Muscle layer of colon (tissue), 2 donors: Measurements from ENCODE around the gene RPP21.

ENCODE experiments used
- H3K27ac ChIP-seq: one replicate; pipeline ENCODE4 v1.7.0; 2013; ENCODE audit warnings: low read depth, mild to moderate bottlenecking, low read length, moderate library complexity
- H3K27me3 ChIP-seq, 2 donors: one replicate each; pipeline ENCODE4 v1.7.0; 2013; ENCODE audit warnings: low read length in 2 of 2, mild to moderate bottlenecking in 2 of 2; ENCODE audit not compliant: insufficient read depth in 2 of 2, control insufficient read depth in 1 of 2
- H3K36me3 ChIP-seq: one replicate; pipeline ENCODE4 v1.7.0; 2013; ENCODE audit warnings: mild to moderate bottlenecking, low read length; ENCODE audit not compliant: insufficient read depth
- H3K4me1 ChIP-seq: one replicate; pipeline ENCODE4 v1.7.0; 2013; ENCODE audit warnings: mild to moderate bottlenecking, low read length; ENCODE audit not compliant: insufficient read depth
- H3K4me3 ChIP-seq, 2 donors: one replicate each; pipeline ENCODE4 v1.7.0; 2013; ENCODE audit warnings: low read length in 2 of 2, low read depth in 1 of 2, mild to moderate bottlenecking in 1 of 2, moderate library complexity in 1 of 2
- H3K9ac ChIP-seq: one replicate; pipeline ENCODE4 v1.7.0; 2013; ENCODE audit warnings: low read length
- H3K9me3 ChIP-seq: one replicate; pipeline ENCODE4 v1.7.0; 2013; ENCODE audit warnings: mild to moderate bottlenecking, low read length
- donor health status: abdominal sarcoma.
- donor health status: Adenocarcinoma of cecum.

Gene RPP21

DNA sequence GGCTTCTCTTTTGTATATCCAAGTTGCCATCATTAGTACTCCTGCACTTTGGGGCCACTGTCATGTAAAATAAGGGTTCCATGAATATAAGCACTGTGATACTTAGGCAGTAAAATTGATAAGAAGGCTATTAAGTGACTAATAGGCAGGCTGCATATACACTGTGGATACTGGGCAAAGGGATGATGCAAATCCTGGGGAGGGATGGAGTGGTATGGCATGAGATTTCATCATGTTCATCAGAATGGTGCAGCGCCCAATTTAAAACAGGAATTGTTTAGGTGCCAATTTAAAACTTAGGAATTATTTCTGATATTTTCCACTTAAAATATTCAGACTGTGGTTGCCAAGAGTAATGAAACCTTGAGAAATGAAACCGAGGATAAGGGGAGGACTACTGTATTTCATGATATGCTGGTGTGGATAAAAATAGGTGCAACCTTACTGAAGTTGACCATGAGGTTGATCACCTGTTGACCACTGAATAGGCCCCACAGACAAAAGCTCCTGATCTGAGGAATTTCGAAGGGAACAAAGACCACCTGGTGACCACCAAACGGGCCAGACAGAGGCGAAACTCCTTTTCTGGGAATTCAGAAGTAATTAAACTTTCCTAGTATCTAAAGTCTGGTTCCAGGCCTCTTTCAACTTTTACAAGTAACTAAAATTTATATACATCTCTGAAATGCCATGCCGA is 23.1 kb upstream of the RPP21 start:
- Histone ChIP-seq H3K4me3 (no peak overlapping the region), H3K27me3 (no peaks in the 10 kb centered on the region), H3K9me3 (no peaks in the 10 kb centered on the region), H3K4me1 (peaks cover 24% of the 10 kb centered on the region), H3K9ac (no peak overlapping the region), H3K27ac (no peak overlapping the region), H3K36me3 (no peaks in the 10 kb centered on the region)

DNA sequence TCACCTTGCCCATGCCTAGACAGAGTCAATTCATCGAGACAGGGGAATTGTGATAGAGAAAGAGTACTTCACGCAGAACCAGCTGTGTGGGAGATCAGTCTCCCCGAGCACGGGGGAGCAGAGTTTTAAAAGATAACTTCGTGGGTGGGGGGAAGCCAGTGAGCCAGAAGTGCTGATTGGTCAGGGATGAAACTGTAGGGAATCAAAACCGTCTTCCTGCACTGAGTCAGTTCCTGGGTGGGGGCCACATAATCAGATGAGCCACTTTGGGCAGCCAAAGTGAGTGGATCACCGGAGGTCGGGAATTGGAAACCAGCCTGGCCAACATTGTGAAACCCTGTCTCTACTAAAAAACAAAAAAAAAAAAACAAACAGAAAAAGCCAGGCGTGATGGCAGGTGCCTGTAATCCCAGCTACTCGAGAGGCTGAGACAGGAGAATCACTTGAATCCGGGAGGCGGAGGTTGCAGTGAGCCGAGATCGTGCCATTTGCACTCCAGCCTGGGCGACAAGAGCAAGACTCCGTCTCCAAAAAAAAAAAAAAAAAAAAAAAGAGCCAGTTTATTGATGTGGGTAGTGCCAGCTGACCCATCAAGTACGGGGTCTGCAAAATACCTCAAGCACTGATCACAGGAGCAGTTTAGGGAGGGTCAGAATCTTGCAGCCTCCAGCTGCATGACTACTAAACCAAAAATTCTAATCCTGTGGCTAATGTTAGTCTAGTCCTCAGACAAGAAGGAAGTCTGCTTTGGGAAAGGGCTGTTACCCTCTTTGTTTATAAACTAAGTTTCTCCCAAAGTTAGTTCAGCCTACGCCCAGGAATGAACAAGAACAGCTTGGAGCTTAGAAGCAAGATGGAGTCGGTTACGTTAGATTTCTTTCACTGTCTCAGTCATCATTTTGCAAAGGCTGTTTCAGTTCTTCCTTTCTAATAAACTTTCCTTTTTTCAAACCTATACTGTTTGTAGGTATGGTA is 22.1 kb upstream of the RPP21 start:
- Histone ChIP-seq H3K9ac (no peak overlapping the region), H3K4me3 (no peak overlapping the region), H3K9me3 (no peaks in the 10 kb centered on the region), H3K27me3 (no peaks in the 10 kb centered on the region), H3K4me1 (peaks cover 29% of the 10 kb centered on the region), H3K27ac (no peak overlapping the region), H3K36me3 (no peaks in the 10 kb centered on the region)

DNA sequence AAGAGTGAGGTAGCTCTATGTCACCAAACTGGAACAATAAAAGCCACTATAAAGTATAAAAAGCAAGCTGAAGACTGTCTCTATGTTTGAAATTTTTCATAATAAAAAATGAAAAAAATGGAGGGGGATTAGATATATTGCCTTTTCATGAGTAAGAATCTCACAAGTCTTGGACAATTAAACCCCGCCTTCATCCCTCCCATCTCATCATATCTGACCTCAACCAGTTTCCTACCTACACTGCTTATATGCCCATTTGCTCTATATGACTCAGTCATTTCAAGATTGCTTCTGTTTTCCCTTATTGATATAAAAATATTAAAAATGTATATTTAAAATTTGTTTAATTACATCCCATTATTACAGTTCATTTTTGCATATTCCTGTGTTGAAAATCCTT is 21.1 kb upstream of the RPP21 start:
- Histone ChIP-seq H3K27ac (no peak overlapping the region), H3K4me3 (no peak overlapping the region), H3K36me3 (no peaks in the 10 kb centered on the region), H3K9me3 (no peaks in the 10 kb centered on the region), H3K27me3 (no peaks in the 10 kb centered on the region), H3K9ac (no peak overlapping the region), H3K4me1 (peaks cover 27% of the 10 kb centered on the region)

DNA sequence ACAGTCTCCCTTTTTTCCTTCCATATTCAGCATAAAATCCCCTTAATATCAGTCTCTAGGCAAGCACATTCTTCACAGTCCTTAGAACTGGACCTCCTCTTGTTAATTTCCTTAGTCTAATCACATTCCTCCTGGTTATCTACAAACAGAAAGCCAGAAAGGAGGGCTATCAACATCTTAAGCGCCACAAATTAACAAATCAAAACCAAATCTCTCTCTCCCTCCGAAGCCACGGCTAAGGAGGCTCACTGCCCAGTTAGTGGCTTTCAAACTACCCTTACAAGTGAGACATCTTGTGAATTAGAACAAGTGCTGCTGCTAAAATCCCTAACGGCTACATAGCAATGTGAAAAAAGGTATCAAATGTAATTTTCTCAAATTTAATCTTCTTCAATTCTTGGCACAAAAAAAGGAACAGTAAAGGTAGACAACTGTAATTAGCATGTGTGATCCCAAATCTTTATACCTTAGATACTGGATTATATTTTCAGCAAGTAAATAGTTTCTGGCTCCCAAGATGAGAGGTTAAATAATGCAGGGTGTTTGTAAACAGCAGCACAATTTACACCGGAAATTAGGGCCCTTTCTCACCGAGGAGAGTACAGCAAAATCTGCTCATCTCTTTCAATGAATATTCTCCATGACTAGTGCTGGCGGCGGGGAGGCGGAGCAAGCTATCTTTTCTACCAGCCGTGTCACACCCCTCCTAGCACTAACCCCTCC is 19.6 kb upstream of the RPP21 start:
- no peaks in the 10 kb centered on the region for H3K9me3 ChIP-seq
- peaks cover 27% of the 10 kb centered on the region for H3K4me1 ChIP-seq
- H3K9ac ChIP-seq: peak overlapping the region; percentile 83
- H3K27ac ChIP-seq: peak overlapping the region; percentile 97
- H3K4me3 ChIP-seq: peak overlapping the region; percentile 87 to 97
- H3K36me3 ChIP-seq: peaks cover 15% of the 10 kb centered on the region
- no peaks in the 10 kb centered on the region for H3K27me3 ChIP-seq

DNA sequence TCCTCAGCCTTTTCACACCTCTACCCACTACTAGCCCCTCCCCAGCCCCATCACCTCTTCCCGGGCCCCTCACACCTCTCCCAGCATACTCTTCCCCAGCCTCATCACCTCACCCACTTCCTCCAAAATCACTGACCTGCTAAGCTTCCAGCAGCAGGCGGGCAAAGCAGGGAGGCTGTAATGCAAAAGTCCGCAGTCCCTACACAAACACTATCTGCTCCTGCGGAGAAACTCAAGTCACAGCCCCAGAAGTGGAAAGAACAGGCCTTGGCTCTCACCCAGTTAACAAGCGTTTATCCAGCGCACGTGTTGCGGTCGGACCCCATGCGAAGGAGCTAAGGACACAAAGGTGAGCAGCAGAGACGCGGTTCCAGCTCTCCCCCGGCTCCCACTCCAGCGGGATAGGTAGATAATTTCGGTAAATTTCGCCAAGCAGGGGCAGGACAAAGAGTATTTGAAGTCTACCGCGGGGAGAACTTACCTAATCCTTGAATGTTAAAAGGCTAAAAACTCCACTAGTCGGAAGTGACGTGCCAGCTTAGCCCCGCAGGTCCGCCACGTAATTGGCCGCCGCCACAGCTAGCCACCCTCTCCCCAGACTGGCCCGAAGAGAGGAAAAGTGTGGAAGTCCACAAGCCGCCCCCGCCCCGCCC is 19.0 kb upstream of the RPP21 start:
- H3K36me3 ChIP-seq: peaks cover 22% of the 10 kb centered on the region
- H3K27me3 ChIP-seq: no peaks in the 10 kb centered on the region
- H3K9ac ChIP-seq: peak overlapping the region; percentile 83
- H3K4me3 ChIP-seq: peak overlapping the region; percentile 87 to 97
- H3K4me1 ChIP-seq: peaks cover 27% of the 10 kb centered on the region
- no peaks in the 10 kb centered on the region for H3K9me3 ChIP-seq
- H3K27ac ChIP-seq: peak overlapping the region; percentile 97

DNA sequence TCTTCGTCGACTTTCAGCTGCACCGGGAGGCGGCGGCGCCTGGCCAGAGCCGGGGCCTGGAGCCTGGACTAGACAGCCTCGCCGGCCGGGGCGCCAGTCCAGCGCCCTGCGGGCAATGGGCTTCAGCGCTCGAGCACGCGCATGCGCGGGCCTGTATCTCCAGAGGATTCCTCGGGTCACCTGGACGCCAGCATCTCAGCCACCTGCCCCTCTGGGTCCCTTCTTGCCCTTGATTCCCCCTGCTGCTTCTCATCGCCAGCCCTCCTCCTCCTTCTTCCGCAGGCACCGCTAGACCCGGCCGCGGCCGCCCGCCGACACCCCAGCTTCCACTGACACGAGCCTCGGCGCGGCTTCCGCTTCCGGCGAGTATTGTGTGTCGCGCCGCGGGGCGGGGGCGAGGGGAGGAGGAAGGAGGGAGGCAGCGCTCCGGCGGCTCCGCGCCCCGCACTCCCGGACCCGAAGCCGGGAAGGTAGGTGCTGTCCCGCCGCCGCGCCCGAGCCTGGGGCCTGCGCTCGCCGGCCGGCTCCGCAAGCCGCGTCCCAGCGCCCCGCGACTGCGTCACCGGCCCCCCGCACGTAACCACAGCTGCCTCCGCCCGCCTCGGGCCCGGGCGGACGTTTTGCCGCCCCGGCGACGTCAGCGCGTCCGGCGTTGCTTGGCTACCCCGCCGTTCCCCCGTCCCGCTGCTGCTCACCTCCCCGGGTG is 18.3 kb upstream of the RPP21 start, which contains the start of gene TRIM39:
TRIM39 (plus strand) TSS at position 402 of the 706 bp plus-strand sequence. CDS start 2,391 bp downstream, outside the sequence.
- H3K9ac ChIP-seq: peak within 1 kb of the TSS; percentile 94
- H3K36me3 ChIP-seq: peaks cover 26% of the 10 kb centered on the region
- H3K27ac ChIP-seq: peak within 1 kb of the TSS; percentile 97
- peak within 1 kb of the TSS; percentile 87 to 97 for H3K4me3 ChIP-seq
- H3K27me3 ChIP-seq: no peaks in the 10 kb centered on the region
- H3K9me3 ChIP-seq: no peaks in the 10 kb centered on the region
- peaks cover 27% of the 10 kb centered on the region for H3K4me1 ChIP-seq

DNA sequence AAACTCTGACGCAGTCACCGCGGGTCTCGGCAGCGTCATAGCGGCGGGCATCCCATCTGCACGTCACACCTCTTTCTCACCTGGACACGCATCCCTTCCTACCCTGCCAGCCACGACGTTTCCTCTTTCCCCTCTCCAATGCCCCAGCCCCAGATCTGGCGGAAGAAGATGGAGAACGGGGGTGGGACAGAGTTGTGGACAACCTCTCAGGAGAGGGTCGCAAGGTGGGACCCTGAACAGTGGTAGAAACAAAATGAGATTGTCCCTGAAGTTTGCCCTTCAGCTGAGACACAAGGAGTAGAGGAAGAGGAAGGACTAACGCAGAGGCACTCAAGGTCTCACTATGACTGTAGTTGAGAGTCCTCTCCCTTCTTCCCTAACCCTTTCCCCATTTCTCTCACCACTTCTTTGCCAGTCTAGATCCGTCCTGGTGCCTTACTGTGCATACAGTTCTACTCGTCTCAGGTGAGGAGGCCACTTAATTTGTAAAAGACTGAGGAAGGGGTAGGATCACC is 17.7 kb upstream of the RPP21 start:
- H3K9me3 ChIP-seq: no peaks in the 10 kb centered on the region
- H3K9ac ChIP-seq: peak overlapping the region; percentile 94
- no peaks in the 10 kb centered on the region for H3K27me3 ChIP-seq
- H3K27ac ChIP-seq: peak overlapping the region; percentile 97
- H3K4me3 ChIP-seq: peak overlapping the region; percentile 87 to 97
- peaks cover 24% of the 10 kb centered on the region for H3K4me1 ChIP-seq
- H3K36me3 ChIP-seq: peaks cover 32% of the 10 kb centered on the region

DNA sequence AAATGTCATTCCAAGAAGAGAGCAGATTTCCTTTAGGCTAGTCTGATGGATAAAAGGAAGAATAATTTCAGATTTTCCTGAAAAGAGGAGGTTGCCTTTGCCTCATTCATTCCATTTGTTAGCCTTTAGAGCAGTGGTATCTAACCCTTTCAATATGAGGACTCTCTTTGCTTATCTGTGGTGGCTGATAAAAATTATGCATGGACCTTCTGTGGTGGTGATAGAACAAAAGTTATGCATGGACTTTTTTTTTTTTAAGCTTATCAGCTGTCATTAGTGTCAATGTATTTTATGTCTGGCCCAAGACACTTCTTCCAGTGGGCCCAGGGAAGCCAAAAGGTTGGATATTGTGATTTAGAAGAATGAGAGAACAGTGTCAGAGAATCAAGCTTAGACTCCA is 16.6 kb upstream of the RPP21 start:
- peaks cover 21% of the 10 kb centered on the region for H3K4me1 ChIP-seq

DNA sequence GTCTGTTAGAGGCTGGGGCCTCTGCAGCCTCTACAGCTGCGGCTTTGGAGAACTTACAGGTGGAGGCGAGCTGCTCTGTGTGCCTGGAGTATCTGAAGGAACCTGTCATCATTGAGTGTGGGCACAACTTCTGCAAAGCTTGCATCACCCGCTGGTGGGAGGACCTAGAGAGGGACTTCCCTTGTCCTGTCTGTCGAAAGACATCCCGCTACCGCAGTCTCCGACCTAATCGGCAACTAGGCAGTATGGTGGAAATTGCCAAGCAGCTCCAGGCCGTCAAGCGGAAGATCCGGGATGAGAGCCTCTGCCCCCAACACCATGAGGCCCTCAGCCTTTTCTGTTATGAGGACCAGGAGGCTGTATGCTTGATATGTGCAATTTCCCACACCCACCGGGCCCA is 15.6 kb upstream of the RPP21 start:
- Histone ChIP-seq H3K27ac (no peak overlapping the region), H3K9ac (no peak overlapping the region), H3K9me3 (no peaks in the 10 kb centered on the region), H3K27me3 (no peaks in the 10 kb centered on the region), H3K4me1 (peaks cover 21% of the 10 kb centered on the region), H3K4me3 (no peak overlapping the region), H3K36me3 (peaks cover 50% of the 10 kb centered on the region)

More for the DNA sequence above, 16.6 kb upstream of the RPP21 start:
- H3K9ac ChIP-seq: no peak overlapping the region
- peaks cover 41% of the 10 kb centered on the region for H3K36me3 ChIP-seq
- H3K27me3 ChIP-seq: no peaks in the 10 kb centered on the region
- no peaks in the 10 kb centered on the region for H3K9me3 ChIP-seq
- H3K4me3 ChIP-seq: no peak overlapping the region
- no peak overlapping the region for H3K27ac ChIP-seq

DNA sequence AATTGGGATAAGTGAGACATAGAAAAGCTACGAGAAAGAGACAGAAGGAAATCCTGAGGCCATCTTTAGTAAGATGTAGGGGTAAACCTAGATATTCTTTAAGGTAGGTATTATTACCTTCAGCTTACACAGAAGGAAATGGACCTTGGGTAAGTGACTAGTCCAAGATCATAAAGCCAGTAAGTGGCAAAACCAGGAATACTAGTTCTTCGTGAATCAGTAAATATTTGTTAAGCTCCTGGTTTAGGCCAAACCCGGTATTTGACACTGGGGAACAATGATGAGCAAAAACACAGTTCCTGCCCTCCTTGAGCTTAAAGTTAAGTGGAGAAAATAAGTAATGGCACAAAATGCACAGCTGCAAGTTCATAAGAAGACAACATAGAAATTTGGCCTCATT is 13.0 kb upstream of the RPP21 start:
- H3K9me3 ChIP-seq: no peaks in the 10 kb centered on the region
- no peak overlapping the region for H3K4me3 ChIP-seq
- peaks cover 11% of the 10 kb centered on the region for H3K4me1 ChIP-seq
- H3K27ac ChIP-seq: no peak overlapping the region
- H3K9ac ChIP-seq: no peak overlapping the region
- H3K27me3 ChIP-seq: no peaks in the 10 kb centered on the region
- peaks cover 71% of the 10 kb centered on the region for H3K36me3 ChIP-seq
